HG02610 (cell line): ENCODE data around the gene AHSA1.
"Not testable (repeated sequence)": the region's sequence is repeated elsewhere in the genome, so short reads cannot be mapped to it uniquely, and the experiment has no call there.

ENCODE experiments used
- ATAC-seq: cut with Tn5 transposase; IDR thresholded peaks from one replicate; pipeline ENCODE4 v1.9.1; 2021; ENCODE audit warnings: mild to moderate bottlenecking, moderate library complexity; ENCODE audit not compliant: unreplicated experiment

Gene AHSA1

DNA sequence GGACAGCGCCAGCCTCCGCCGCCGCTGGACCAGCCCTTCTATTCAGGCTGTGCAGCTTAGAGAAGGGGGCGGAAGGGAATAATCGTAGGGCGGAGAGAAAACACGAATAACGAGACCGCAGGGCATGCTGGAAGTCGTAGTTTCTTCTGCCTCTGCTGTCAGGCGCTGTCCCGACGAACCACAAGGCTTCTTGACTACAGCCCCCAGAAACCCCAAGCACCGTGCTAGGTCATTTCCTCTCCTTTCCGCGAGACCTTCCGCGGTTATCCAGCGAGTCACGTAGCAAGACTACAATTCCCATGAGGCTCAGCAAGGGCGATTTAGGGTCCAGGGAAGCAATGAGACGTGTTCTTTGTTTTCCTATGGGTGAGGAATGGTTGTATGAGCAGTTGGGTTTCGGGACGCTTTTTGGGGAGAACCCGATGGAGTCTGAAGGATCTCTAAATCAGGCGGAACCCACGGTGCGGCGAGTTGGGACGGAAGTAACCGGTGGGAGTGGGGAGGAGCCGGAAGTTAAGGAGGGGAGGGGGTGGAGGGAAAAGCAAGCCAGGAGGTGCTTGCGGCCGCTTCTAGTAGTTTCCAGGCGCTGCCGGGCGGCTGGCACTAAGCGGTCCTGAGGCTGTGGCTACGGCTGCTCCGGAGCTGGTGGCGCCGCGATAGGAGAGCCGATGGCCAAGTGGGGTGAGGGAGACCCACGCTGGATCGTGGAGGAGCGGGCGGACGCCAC lies at the start of gene AHSA1, which contains the start of gene VIPAS39:
TSS of gene AHSA1 (plus strand) at position 572 of the 727 bp plus-strand sequence. CDS start at position 669, 97 bp downstream.
TSS of gene VIPAS39 (minus strand) at position 80 of the 727 bp plus-strand sequence. CDS start 3,499 bp downstream, outside the sequence.
- peak; percentile 91 for ATAC-seq

DNA sequence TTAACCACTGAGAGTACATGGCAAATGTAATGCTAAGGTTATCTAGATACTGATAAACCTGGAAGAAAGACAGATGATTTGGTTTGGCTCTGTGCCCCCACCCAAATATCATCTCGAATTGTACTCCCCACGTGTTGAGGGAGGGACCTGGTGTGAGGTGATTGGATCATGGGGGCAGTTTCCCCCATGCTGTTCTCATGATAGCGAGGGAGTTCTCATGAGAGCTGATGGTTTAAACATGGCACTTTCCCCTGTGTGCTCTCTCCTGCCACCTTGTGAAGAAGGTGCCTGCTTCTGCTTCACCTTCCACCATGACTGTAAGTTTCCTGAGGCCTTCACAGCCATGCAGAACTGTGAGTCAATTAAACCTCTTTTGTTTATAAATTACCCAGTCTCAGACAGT lies 48.8 kb upstream of the AHSA1 start:
- ATAC-seq: no peak

DNA sequence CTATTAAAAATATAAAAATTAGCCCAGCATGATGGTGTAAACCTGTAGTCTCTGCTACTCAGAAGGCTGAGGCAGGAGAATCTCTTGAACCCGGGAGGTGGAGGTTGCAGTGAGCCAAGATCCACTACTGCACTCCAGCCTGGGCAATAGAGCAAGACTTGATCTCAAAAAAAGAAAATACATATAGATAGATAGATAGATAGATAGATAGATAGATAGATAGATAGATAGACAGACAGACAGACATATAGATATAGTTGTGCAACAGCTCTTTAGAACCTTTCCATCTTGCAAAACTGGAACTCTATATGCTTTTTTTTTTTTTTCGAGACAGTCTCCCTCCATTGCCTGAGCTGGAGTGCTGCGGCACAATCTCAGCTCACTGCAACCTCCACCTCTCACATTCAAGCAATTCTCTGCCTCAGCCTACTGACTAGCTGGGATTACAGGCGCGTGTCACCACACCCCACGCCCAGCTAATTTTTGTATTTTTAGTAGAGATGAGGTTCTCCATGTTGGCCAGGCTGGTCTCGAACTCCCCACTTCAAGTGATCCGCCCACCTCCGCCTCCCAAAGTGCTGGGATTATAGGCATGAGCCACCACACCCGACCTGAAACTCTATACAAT lies 42.4 kb upstream of the AHSA1 start:
- ATAC-seq: not testable (repeated sequence)

DNA sequence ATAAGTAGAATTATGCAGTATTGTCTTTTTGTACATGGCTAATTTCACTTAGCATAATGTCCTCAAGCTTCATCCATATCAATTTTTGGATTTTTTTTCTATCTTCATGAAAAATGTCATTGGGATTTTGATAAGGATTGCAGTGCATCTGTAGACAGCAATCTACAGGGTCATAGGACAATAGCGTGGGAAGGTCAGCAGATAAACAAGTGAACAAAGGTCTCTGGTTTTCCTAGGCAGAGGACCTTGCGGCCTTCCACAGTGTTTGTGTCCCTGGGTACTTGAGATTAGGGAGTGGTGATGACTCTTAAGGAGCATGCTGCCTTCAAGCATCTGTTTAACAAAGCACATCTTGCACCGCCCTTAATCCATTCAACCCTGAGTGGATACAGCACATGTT lies 41.8 kb upstream of the AHSA1 start:
- not testable (repeated sequence) for ATAC-seq

DNA sequence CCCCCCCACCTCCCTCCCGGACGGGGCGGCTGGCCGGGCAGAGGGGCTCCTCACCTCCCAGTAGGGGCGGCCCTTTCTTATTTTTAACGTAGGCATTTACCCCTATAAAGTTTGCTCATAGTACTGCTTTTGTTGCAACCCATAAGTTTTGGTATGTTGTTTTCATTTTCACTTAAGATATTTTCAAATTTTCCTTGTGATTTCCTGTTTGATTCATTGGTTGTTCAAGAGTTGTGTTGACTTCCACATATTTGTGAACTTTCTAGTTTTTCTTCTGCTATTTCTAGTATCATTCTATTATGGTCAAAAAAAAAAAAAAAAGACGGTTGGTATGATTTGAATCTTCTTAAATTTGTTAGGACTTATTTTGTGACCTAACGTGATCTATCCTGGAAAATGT lies 41.1 kb upstream of the AHSA1 start:
- ATAC-seq: no peak

DNA sequence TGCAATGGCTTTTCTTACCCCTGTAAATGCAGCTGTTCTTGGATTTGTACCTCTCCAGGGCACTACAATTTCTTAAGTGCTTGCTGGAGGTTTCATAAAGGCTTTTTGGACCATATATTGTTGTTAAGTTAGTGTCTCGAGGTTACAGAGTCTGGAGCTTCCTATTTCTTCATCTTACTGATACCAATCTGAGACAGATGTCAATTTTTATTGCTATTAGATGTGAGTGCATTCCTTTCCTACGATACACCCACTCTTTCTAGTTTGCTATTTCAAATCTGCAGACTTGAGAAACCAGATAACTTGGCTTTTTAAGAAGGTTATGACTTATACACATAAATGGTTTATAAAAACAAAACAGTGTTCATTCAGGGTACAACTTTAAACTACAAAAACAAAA lies 36.7 kb upstream of the AHSA1 start:
- no peak for ATAC-seq

DNA sequence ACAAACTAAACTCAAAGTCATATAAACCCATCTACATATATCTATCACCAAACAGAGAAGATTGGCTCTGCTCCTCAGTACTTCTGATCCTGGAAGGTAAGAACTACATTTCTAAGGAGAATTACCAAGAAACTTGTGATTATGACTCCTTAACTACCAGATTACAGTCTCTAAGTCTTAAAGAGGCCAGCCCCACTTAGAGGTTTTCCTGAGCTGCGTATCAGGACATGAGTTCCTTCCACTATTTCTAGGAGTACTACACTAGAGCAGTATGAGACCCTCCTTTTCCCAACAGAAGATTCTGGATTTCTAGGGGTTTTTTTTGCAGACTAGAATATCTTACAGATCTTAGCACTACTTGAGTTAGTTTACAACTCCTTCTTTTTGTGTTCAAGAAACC lies 34.5 kb upstream of the AHSA1 start, which contains the start of gene NOXRED1:
TSS of gene NOXRED1 (minus strand) at position 101 of the 400 bp plus-strand sequence. CDS start 634 bp downstream, outside the sequence.
- ATAC-seq: no peak

DNA sequence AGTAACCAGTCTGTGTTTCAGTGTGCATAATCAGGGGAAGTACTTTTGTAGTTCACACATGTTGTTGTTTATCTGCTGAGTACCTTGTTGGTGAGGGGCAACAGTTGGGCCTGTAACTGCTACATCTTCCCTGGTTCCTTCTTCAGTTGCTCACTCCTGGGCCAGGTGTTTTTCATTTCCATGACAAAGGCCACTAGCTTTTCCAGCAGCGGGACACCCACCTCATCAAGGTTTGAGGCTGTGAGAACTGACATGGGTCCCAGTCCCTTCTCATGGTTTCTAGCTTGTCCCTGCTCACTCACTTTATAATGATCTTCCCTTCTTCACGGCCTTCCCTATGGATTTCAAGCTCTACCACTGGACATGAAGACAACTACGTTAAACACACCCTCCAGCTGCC lies 33.0 kb upstream of the AHSA1 start:
- ATAC-seq: no peak

DNA sequence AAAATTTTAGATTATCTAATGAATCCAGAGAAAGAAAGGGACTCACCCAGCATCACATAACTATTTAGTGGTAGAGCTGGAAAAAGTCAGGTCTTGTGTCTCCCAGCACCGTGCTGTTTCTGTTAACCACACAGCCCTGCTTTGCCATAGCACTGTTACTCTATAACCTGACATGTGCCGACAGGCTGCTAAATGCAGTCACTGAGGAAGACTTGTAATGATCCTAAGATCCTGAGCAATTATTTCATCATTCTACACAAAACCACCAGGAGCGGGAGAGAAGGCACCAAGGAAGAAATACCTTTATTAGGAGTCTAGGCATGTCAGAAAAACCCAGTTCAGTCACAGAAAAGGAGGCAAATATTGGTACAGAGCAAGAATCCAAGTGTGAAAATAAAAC lies 31.5 kb upstream of the AHSA1 start:
- ATAC-seq: no peak

DNA sequence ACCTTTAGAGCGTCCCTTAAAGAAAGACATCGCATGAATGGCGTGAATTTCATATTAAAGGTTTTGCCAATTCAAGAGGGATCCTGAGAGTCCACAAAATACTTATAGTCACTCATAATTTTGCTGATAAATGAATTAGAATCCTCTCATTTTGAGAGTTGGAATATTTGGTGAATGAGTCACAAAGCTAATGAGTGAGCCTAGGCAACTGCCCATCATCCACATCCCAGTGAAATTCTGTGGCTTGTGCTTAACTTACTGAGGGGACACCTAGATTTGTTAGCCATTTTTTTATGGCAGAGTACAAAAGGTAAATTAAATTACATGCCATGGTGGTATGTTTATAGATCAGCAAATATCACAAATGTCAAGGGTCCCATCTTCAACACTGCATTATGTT lies 21.9 kb upstream of the AHSA1 start:
- no peak for ATAC-seq

DNA sequence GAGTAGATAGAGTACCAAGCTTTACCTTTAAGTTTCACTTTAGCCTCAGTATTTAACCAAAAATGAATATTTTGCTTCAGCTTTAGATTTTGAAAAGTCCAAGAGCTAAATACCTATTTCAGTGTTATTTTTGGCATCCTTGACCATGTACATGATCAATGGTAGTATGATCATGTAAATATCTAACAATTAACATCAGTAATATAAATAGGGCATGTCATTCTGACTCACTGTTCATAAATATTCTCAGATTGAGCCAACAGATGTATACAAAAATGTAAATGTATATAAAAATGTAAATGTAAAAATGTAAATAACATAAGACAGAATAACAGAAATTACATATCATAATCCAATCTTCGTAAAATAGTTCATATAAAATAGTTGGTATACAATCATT lies 19.3 kb upstream of the AHSA1 start:
- ATAC-seq: no peak

DNA sequence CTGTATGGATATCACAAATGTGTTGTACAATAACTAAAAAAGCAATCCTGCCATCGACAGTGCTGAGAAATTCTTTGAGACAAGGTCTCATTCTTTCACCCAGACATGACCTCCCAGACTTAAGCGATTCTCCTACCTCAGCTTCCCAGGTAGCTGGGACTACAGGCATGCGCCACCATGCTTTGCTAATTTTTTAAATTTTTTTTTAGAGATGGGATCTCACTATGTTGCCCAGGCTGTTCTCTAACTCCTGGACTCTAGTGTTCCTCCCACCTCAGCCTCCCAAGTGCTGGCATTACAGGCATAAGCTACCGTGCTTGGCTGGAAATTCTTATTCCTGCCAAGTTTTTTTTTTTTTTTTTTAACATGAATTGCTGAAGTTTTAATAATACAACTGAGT lies 18.0 kb upstream of the AHSA1 start:
- no peak for ATAC-seq

DNA sequence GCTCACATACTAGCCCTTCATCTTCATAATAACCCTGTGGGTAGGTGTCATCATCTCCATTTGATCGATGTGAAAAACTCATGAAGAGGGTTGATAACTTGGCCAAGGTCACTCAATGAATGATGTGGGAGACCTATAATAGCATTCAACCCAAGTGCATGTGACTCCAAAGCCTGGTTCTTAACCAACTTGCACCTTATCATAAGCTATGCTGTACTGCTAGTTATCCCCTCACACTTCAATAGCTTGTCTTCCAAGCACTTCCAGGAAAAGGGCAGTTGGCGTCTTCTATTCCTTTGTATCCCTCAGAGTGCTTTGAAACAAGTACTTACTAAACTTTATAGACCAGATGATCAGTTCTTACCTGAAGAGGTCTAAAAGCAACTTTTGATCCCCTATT lies 15.7 kb upstream of the AHSA1 start:
- ATAC-seq: no peak

DNA sequence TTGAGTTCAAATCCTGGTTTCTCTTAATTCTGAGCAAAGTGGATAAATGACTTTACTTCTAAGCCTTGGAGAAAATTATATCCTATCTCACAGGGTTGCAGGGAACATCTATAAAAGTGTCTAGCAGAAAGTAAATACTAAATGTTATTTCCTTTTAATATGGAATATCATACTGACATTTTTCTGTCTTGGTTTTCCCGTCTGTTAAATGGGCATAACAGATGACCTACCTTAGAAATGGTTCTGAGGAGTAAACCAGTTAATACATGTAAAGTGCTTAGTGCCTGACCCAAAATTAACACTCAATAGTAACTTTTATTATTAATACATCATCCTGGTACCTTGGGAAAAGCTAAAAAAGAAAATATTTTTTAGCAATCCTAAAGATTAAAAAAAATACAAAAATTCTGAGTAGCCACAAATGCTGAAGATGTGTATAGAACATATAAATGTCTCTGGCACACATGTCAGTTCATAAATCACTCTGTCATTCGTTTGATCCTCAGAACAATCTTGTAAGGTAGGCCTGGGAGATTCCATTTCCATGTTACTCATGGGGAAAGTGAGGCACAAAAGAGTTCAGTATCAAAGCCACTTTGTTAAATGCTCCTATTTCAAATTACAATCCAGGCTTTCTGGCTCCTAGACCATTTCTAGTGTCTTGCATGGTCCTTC lies 1.8 kb upstream of the AHSA1 start:
- no peak for ATAC-seq

DNA sequence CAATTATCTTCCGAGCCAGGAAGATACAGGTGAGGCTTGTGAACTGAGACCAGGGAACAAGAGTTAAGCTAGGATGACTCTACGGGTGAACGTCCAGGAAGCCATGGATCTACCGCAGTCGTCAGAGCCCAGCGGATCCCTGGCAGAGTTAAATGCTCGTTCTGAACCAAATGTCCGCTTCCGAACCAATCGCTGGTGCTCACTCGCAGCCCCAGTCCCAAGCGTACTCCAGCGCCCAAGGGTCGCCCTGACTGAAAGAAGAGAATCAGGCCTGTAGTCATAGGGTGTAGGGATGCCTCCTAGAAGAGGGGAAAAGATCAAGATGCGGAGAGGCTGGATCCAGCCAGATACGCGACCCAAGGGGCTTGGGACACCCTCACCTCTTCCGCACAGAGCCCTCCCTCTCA lies 775 bp upstream of the AHSA1 start:
- no peak for ATAC-seq

DNA sequence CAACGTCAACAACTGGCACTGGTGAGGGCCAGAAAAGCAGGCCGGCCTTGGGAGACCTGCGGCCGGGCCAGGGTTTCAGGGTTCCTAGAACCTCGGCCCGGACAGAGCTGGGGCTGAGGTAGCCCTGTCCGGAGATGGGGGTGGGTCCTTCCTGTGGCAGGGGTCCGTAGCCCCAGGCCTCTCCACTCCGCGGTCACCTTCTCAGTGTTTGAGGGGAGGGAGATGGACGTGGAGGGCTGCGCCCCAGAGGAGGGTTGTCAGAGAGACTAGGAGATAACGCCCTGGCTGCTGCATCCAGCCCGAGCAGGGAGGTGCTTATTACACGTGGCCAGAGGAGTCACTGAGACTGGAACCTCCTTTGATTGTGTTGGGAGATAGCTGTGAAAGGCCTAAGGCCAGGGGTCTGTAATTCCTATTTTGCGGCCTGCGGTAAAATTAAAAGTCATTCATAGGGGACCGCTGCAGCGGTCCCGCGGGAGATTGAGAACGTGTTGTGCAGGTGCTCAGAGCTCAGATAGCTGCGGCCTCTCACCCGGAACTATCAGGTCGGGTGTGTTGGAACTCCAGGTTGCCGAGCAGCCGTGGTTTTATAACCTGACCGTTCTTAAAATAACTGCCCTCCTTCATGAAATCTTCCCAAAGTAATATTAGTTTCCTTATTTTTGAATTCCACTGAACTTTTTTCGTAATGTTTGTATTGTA lies 507 bp downstream of the AHSA1 start:
- ATAC-seq: peak; percentile 17

DNA sequence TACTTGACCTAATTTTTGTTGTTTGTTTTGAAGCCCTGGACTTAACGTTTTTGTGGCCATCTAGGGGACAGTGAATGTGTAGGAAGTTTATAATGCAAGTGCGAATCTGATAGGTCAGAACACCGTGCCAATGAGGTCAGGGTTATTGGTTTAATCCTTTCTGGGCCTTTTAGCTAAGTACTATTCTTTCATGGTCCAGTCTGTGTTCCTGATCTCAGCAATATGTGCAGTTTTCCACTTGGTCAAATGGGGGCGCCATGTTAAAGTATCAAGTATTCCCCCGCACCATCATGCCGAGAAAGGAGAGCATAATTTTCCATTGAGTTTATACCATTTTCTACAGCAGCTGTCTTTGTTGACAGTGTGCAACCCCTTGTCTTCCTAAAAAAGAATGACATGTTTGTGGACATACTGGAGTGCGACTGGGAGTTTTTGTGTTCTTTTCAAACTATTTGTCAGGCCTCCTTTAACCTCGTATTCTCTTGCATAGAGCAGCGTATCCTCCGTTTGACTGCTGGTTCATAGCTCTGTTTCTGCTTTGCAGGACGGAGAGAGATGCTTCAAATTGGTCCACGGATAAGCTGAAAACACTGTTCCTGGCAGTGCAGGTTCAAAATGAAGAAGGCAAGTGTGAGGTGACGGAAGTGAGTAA lies 1.3 kb downstream of the AHSA1 start:
- no peak for ATAC-seq

DNA sequence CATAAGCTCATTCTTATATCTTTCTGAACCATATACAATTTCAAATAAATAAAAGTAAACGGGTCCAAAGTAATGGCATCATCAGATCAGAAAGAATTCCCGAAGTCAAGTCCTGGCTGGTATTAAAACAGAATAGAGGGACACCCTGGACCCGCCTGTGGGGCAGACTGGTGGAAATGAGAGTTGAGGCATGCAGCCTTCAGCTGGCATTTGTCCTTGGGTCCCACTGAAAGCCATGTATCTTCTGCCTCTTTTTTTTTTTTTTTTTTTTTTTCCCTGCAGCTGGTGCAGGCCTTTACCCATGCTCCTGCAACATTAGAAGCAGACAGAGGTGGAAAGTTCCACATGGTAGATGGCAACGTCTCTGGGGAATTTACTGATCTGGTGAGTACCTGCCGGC lies 9.9 kb downstream of the AHSA1 start:
- ATAC-seq: no peak

DNA sequence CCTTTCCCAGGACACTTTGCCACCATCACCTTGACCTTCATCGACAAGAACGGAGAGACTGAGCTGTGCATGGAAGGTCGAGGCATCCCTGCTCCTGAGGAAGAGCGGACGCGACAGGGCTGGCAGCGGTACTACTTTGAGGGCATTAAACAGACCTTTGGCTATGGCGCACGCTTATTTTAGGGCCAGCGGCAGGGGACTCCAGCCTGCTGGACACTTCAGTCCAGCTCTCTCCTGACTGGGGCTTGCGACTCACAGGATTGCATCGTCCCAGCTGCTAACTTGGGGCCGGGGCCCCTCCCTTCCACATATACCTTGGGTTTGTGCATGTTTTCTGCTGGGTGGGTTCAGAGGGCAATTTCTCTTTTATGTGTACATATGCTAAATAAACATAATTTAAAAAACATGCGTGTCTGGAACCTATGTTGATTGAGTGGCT lies 11.2 kb downstream of the AHSA1 start:
- ATAC-seq: no peak

DNA sequence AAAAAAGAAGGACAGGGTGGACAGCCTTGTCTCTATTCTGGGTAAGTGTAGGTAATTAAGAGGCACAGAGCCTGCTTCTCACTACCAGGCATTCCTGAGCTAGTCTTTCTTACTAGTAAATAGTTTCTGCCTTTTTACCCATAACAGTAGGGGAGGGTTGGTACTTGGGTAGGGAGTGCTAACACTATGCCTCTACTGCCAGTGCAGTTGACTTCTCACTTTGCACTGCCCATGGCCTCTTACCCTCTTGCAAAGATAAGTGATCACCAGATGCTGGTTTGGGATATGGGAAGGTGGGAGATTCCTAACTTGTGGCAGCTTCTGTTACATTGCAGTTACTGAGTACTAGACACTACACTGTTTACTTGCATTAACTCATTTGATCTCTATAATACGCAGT lies 11.6 kb downstream of the AHSA1 start:
- ATAC-seq: no peak
